22Rv1 (cell line): Measurements from ENCODE around the gene TECPR1.

Experiments used
- ZFX ChIP-seq: fragments of 450-650 bp; IDR thresholded peaks from 2 replicates; pipeline ENCODE4 v1.6.1; 2017; ENCODE audit warnings: antibody characterized with exemption, borderline replicate concordance
- TF ChIP-seq, protein P1 (sequence below): fragments of 450-650 bp; IDR thresholded peaks from 2 replicates; pipeline ENCODE4 v1.5.1; 2017; ENCODE audit warnings: mild to moderate bottlenecking

DNA sequence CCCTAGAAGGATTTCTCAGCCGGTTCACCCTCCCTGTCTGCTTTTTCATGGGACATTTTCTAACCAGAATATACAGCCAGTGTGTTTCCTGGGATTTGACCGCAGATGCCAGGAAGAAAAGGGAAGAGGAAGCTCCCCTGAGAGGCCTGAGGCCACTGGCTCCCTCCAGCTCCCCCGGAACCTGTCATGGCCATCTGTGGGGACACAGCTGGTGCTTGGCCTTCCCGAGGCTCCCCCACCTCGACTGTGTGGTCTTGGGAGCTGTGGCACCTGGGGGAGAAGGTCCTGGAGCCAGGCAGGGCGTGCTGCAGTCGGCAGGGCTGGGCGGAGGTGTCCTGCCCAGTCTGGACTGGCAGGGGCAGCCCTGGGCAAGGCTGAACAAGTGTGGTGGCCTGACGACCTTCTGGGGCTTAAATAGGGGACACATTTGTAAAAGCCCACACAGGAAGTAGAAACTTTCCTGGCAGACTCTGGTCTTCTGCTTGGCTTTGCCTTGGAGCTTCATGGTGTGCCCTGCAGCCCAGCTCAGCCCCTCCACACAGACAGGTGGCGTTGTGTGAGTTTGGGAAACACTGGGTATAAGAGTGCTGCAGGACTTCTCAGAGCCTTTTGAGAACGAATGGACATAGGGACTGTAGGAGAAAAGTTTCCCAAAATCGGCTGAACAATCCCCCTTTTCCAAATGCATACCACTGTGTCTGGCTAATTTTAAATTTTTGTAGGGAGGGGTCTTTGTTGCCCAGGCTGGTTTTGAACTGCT is 36.2 kb upstream of the TECPR1 start:
- TF ChIP-seq, protein P1, sequence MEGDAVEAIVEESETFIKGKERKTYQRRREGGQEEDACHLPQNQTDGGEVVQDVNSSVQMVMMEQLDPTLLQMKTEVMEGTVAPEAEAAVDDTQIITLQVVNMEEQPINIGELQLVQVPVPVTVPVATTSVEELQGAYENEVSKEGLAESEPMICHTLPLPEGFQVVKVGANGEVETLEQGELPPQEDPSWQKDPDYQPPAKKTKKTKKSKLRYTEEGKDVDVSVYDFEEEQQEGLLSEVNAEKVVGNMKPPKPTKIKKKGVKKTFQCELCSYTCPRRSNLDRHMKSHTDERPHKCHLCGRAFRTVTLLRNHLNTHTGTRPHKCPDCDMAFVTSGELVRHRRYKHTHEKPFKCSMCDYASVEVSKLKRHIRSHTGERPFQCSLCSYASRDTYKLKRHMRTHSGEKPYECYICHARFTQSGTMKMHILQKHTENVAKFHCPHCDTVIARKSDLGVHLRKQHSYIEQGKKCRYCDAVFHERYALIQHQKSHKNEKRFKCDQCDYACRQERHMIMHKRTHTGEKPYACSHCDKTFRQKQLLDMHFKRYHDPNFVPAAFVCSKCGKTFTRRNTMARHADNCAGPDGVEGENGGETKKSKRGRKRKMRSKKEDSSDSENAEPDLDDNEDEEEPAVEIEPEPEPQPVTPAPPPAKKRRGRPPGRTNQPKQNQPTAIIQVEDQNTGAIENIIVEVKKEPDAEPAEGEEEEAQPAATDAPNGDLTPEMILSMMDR: 0 out of 2 replicates have a peak, but pooled peaks have one; percentile 5
- TF ChIP-seq ZFX: no peak
